ENCODE data around the gene CTRB2. TPM values are rescaled to one million over a fixed set of nuclear protein-coding genes. Genes with fewer than 3 reads are reported as not detected.

The CTRB2 gene
- total RNA-seq, 3 donors from 2014 or later, result not detected

DNA sequence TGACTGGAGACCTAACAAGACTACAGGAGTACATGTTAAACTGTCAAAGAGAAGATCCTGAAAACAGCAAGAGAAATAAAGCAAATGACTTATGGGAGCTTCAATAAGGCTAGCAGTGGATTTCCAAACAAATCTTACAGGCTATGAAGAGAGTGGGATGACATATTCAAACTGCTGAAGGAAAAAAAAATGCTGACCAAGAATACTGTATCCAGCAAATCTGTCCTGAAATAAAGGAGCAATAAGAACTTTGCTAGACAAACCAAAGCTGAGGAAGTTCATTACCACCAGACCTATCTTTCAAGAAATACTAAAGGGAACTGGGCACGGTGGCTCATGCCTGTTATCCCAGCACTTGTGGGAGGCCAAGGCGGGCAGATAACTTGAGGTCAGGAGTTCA lies 30.0 kb downstream of the CTRB2 start:
- Histone ChIP-seq H3K9me3 (peaks cover 40% of the 10 kb centered on the region), H3K4me1 (ENCODE audit: low read depth) (no peaks in the 10 kb centered on the region), H3K4me3 (no peak overlapping the region), H3K36me3 (ENCODE audit: low read depth) (no peaks in the 10 kb centered on the region)
- ATAC-seq, result no peak
- TF ChIP-seq, protein P1, sequence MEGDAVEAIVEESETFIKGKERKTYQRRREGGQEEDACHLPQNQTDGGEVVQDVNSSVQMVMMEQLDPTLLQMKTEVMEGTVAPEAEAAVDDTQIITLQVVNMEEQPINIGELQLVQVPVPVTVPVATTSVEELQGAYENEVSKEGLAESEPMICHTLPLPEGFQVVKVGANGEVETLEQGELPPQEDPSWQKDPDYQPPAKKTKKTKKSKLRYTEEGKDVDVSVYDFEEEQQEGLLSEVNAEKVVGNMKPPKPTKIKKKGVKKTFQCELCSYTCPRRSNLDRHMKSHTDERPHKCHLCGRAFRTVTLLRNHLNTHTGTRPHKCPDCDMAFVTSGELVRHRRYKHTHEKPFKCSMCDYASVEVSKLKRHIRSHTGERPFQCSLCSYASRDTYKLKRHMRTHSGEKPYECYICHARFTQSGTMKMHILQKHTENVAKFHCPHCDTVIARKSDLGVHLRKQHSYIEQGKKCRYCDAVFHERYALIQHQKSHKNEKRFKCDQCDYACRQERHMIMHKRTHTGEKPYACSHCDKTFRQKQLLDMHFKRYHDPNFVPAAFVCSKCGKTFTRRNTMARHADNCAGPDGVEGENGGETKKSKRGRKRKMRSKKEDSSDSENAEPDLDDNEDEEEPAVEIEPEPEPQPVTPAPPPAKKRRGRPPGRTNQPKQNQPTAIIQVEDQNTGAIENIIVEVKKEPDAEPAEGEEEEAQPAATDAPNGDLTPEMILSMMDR (IDR thresholded peaks at IDR 0.05), result no peak
- intact Hi-C loops (cut with DNase I, micrococcal nuclease), result no loop called here
- DNase-seq, result no peak

DNA sequence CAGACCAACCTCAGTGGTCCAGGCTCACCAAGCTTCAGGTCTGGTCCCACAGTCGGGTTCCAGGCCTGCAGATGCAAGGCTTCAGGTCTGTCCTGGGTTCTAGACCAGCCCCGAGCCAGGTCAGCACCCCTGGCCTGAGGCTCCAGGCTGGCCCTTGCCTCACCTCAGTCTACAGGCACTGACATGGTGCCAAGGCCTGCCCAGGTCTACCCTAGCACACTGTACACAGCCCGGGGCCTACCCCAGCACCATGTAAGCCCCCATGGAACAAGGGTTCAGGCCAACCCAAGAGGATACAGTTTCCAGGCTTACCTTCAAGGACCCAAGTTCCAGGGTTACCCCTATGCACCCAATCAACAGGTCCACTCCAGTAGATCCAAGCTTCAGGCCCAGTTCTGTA lies 31.9 kb downstream of the CTRB2 start:
- H3K4me3 ChIP-seq, result no peak overlapping the region
- ATAC-seq (no peak), DNase-seq (no peak)
- H3K4me1 ChIP-seq (ENCODE audit: low read depth), result no peaks in the 10 kb centered on the region
- TF ChIP-seq, protein P1 (IDR thresholded peaks at IDR 0.05), result no peak
- peaks cover 58% of the 10 kb centered on the region for H3K9me3 ChIP-seq
- no peaks in the 10 kb centered on the region for H3K36me3 ChIP-seq (ENCODE audit: low read depth)
- intact Hi-C loops (cut with DNase I, micrococcal nuclease), result no loop called here

DNA sequence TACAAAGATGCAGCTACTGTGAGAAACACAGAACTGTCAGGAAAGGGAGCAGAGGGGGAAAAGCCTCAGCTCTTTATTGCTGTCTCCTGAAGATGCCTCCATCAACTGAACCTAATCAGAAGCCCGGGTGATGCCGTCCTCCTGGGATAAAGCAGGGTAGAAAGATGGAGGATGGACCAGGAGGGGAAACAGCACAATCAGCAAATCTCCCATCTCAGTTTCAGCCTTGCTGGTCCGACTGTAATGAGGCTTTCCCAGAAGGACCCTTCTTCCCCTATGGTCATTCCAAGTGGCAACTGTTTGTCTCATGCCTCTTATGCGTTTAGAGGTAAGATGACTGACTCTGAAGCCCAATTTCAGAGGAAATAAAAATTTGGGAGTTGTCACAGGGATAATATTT lies 34.4 kb downstream of the CTRB2 start:
- intact Hi-C loops (cut with DNase I, micrococcal nuclease), result no loop called here
- H3K36me3 ChIP-seq (ENCODE audit: low read depth), result no peaks in the 10 kb centered on the region
- ATAC-seq (no peak), DNase-seq (no peak)
- H3K4me1 ChIP-seq (ENCODE audit: low read depth), result no peaks in the 10 kb centered on the region
- peaks cover 83% of the 10 kb centered on the region for H3K9me3 ChIP-seq
- TF ChIP-seq, protein P1 (IDR thresholded peaks at IDR 0.05), result no peak
- no peak overlapping the region for H3K4me3 ChIP-seq

DNA sequence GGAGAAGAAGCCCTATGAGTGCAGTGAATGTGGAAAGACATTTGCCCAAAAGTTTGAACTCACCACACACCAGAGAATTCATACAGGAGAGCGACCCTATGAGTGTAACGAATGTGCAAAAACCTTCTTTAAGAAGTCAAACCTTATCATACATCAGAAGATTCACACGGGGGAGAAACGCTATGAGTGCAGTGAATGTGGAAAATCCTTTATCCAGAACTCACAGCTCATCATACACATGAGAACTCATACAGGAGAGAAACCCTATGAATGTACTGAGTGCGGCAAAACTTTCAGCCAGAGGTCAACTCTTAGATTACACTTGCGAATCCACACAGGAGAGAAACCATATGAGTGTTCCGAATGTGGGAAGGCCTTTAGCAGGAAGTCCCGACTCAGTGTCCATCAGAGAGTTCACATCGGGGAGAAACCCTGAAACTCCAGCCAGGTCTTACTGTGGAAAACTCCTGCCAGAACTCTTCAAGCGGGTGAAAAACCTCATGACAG lies 37.0 kb downstream of the CTRB2 start:
- DNase-seq (no peak), ATAC-seq (no peak)
- H3K4me1 ChIP-seq (ENCODE audit: low read depth), result no peaks in the 10 kb centered on the region
- H3K9me3 ChIP-seq, result peaks cover 78% of the 10 kb centered on the region
- H3K4me3 ChIP-seq, result no peak overlapping the region
- H3K36me3 ChIP-seq (ENCODE audit: low read depth), result no peaks in the 10 kb centered on the region
- intact Hi-C loops (cut with DNase I, micrococcal nuclease), result no loop called here
- TF ChIP-seq, protein P1 (IDR thresholded peaks at IDR 0.05), result no peak

- TF ChIP-seq, protein P1 (IDR thresholded peaks at IDR 0.05), result no peak
- H3K9me3 ChIP-seq, result peaks cover 2% of the 10 kb centered on the region
- no peak for ATAC-seq
- H3K36me3 ChIP-seq (ENCODE audit: low read depth), result no peaks in the 10 kb centered on the region
- intact Hi-C loops (cut with DNase I, micrococcal nuclease), result no loop called here
- H3K4me1 ChIP-seq (ENCODE audit: low read depth), result no peaks in the 10 kb centered on the region
- H3K4me3 ChIP-seq, result no peak overlapping the region
- no peak for DNase-seq
Measured at GRCh38 chr16:75160386-75160785, 46.6 kb downstream of the CTRB2 start.

Other genes with a start within 250 kb of the CTRB2 start
- gene WDR59, start 222.0 kb downstream of the CTRB2 start, total RNA-seq, result 10 to 100 TPM; 47.3 to 74.9 (median 70.1) TPM
- gene ZNRF1, start 208.1 kb downstream of the CTRB2 start, total RNA-seq, result 10 to 100 TPM; 29.9 to 42.7 (median 39.3) TPM
- 100 to 1,000 TPM in 1 of 3 donors, 10 to 100 TPM in 2; 52.6 to 132 (median 67.2) TPM for gene LDHD, start 90.4 kb downstream of the CTRB2 start, total RNA-seq
- 10 to 100 TPM in 1 of 3 donors, 1 to 10 TPM in 2; 5.6 to 17.0 (median 6.9) TPM for gene ZFP1, start 58.6 kb downstream of the CTRB2 start, total RNA-seq
- gene CTRB1, start 11.8 kb upstream of the CTRB2 start, total RNA-seq, result under 1 TPM in 2 of 3 donors, not detected in 1; 0.67 to 0.76 TPM
- 100 to 1,000 TPM; 100 to 134 (median 116) TPM for gene BCAR1, start 44.5 kb upstream of the CTRB2 start, total RNA-seq
- gene CFDP1, start 226.3 kb upstream of the CTRB2 start, total RNA-seq, result 100 to 1,000 TPM in 1 of 3 donors, 10 to 100 TPM in 2; 71.9 to 101 (median 72.0) TPM

Data from mucosa of descending colon (tissue), 3 donors.